A172 (cell line): ENCODE measurements around the gene MAP6. TPM values are rescaled to one million over a fixed set of nuclear protein-coding genes. Genes with fewer than 3 reads are reported as not detected.

Source experiments
- DNase-seq: peaks from one replicate; pipeline ENCODE4 v3.0.0-alpha.2; 2015; ENCODE audit warnings: low spot score
- total RNA-seq: library from RNA; depleted of rRNA; stranded (reverse); fragments of >200 nt; shearing (Covaris generic); gene quantifications from 2 replicates; pipeline ENCODE4 v1.2.3, GENCODE V29; 2014; rRNA removed

The MAP6 gene
- total RNA-seq, 1 experiment from 2014 or later: 10.6 TPM

GRCh38 chr11:75553182-75553581 is 115.7 kb downstream of the MAP6 start:
- DNase-seq: no peak

- DNase-seq: no peak
Observed at GRCh38 chr11:75549370-75549958, 119.4 kb downstream of the MAP6 start.

GRCh38 chr11:75548595-75549272 is 120.1 kb downstream of the MAP6 start:
- DNase-seq: no peak

- DNase-seq: peak; percentile 69
Observed at GRCh38 chr11:75547617-75548058, 121.2 kb downstream of the MAP6 start.

- DNase-seq: no peak
Observed at GRCh38 chr11:75547177-75547576, 121.7 kb downstream of the MAP6 start.

- DNase-seq: no peak
Observed at GRCh38 chr11:75543806-75544205, 125.0 kb downstream of the MAP6 start.

- DNase-seq: no peak
Observed at GRCh38 chr11:75542088-75542438, 126.8 kb downstream of the MAP6 start.

GRCh38 chr11:75541193-75542087 is 127.4 kb downstream of the MAP6 start:
- no peak for DNase-seq

- DNase-seq: no peak
Observed at GRCh38 chr11:75539459-75540334, 129.1 kb downstream of the MAP6 start.

GRCh38 chr11:75538150-75538942 is 130.5 kb downstream of the MAP6 start:
- DNase-seq: no peak

GRCh38 chr11:75537740-75538139 is 131.1 kb downstream of the MAP6 start:
- DNase-seq: no peak

Other genes with a start within 250 kb of the MAP6 start
- gene KLHL35, start 235.8 kb downstream of the MAP6 start, total RNA-seq: 0.07 TPM in 1 of 2 replicates, not detected in the other
- gene GDPD5, start 143.1 kb downstream of the MAP6 start, total RNA-seq: 33.7 and 49.4 TPM in 2 replicates
- 387 and 394 TPM in 2 replicates for gene SERPINH1, start 106.8 kb downstream of the MAP6 start, total RNA-seq
- gene MOGAT2, start 48.8 kb upstream of the MAP6 start, total RNA-seq: 0.07 TPM in 1 of 2 replicates, not detected in the other
- 15.2 and 15.9 TPM in 2 replicates for gene DGAT2, start 99.7 kb upstream of the MAP6 start, total RNA-seq
- gene UVRAG, start 146.2 kb upstream of the MAP6 start, total RNA-seq: 19.3 and 21.8 TPM in 2 replicates